Measurements from ENCODE around the gene CLASRP.
"Not testable (repeated sequence)": the region's sequence is repeated elsewhere in the genome, so short reads cannot be mapped to it uniquely, and the experiment has no call there.

CLASRP gene

GRCh38 chr19:45038931-45039893 lies at the start of gene CLASRP:
Gene CLASRP, plus strand, starts transcription at chr19:45039045. Its CDS starts 1,168 bp downstream, at chr19:45040213.
- TF ChIP-seq GATA1 (IDR thresholded peaks at IDR 0.05; ENCODE audit: low read depth, low read length), result no peak
- peak; percentile 93 for TF ChIP-seq POLR2A (IDR thresholded peaks at IDR 0.05; ENCODE audit: low read length)
- peak; percentile 92 to 95 for DNase-seq

- no peak for DNase-seq
- TF ChIP-seq POLR2A (IDR thresholded peaks at IDR 0.05; ENCODE audit: low read length) (no peak), GATA1 (IDR thresholded peaks at IDR 0.05; ENCODE audit: low read depth, low read length) (no peak)
Measured at GRCh38 chr19:44990459-44990858, 48.4 kb upstream of the CLASRP start.

- DNase-seq, result no peak
- no peak for TF ChIP-seq POLR2A (IDR thresholded peaks at IDR 0.05; ENCODE audit: low read length)
- no peak for TF ChIP-seq GATA1 (IDR thresholded peaks at IDR 0.05; ENCODE audit: low read depth, low read length)
Measured at GRCh38 chr19:44990966-44991365, 47.9 kb upstream of the CLASRP start.

- no peak for TF ChIP-seq POLR2A (IDR thresholded peaks at IDR 0.05; ENCODE audit: low read length)
- no peak for TF ChIP-seq GATA1 (IDR thresholded peaks at IDR 0.05; ENCODE audit: low read depth, low read length)
Measured at GRCh38 chr19:44992336-44993163, 46.3 kb upstream of the CLASRP start.

GRCh38 chr19:44993526-44993925 lies 45.3 kb upstream of the CLASRP start:
- TF ChIP-seq POLR2A (IDR thresholded peaks at IDR 0.05; ENCODE audit: low read length) (no peak), GATA1 (IDR thresholded peaks at IDR 0.05; ENCODE audit: low read depth, low read length) (no peak)
- DNase-seq, result no peak

More at GRCh38 chr19:44992336-44993163, 46.3 kb upstream of the CLASRP start:
- DNase-seq, result no peak

GRCh38 chr19:44993926-44994537 lies 44.8 kb upstream of the CLASRP start:
- no peak for DNase-seq
- TF ChIP-seq POLR2A (IDR thresholded peaks at IDR 0.05; ENCODE audit: low read length), result no peak
- TF ChIP-seq GATA1 (IDR thresholded peaks at IDR 0.05; ENCODE audit: low read depth, low read length), result no peak

- no peak for DNase-seq
- TF ChIP-seq GATA1 (IDR thresholded peaks at IDR 0.05; ENCODE audit: low read depth, low read length), result no peak
- TF ChIP-seq POLR2A (IDR thresholded peaks at IDR 0.05; ENCODE audit: low read length), result no peak
Measured at GRCh38 chr19:44998025-44998424, 40.8 kb upstream of the CLASRP start.

GRCh38 chr19:44999131-44999925 lies 39.5 kb upstream of the CLASRP start:
- not testable (repeated sequence) for DNase-seq

- DNase-seq, result not testable (repeated sequence)
Measured at GRCh38 chr19:45000665-45001064, 38.2 kb upstream of the CLASRP start.

- TF ChIP-seq GATA1 (IDR thresholded peaks at IDR 0.05; ENCODE audit: low read depth, low read length) (no peak), POLR2A (IDR thresholded peaks at IDR 0.05; ENCODE audit: low read length) (no peak)
- DNase-seq, result peak; percentile 90 to 96
Measured at GRCh38 chr19:45001087-45001739, 37.6 kb upstream of the CLASRP start, which contains the start of gene RELB. Gene RELB, plus strand, starts transcription at chr19:45001464. Its CDS starts 116 bp downstream, at chr19:45001580.

GRCh38 chr19:45003485-45003884 lies 35.4 kb upstream of the CLASRP start:
- no peak for TF ChIP-seq POLR2A (IDR thresholded peaks at IDR 0.05; ENCODE audit: low read length)
- TF ChIP-seq GATA1 (IDR thresholded peaks at IDR 0.05; ENCODE audit: low read depth, low read length), result no peak
- no peak for DNase-seq

- no peak for DNase-seq
Measured at GRCh38 chr19:45005787-45006186, 33.1 kb upstream of the CLASRP start.

GRCh38 chr19:45008552-45008951 lies 30.3 kb upstream of the CLASRP start:
- DNase-seq, result no peak
- TF ChIP-seq POLR2A (IDR thresholded peaks at IDR 0.05; ENCODE audit: low read length) (no peak), GATA1 (IDR thresholded peaks at IDR 0.05; ENCODE audit: low read depth, low read length) (no peak)

More at GRCh38 chr19:45005787-45006186, 33.1 kb upstream of the CLASRP start:
- TF ChIP-seq POLR2A (IDR thresholded peaks at IDR 0.05; ENCODE audit: low read length) (no peak), GATA1 (IDR thresholded peaks at IDR 0.05; ENCODE audit: low read depth, low read length) (no peak)

All from erythroblast (primary cell).